Testis (tissue), 3 donors: ENCODE results near the gene WDR76. TPM values are rescaled to one million over a fixed set of nuclear protein-coding genes. Genes with fewer than 3 reads are reported as not detected.

Experiments
- DNase-seq: peaks from one replicate; pipeline ENCODE4 v3.0.0-alpha.2; 2019
- H3K27ac ChIP-seq, 2 donors: fragments of 200-600 bp; sonication (generic); one replicate each; pipeline ENCODE4 v1.5.1; 2019
- H3K27me3 ChIP-seq: fragments of 200-600 bp; sonication (generic); one replicate; pipeline ENCODE4 v1.5.1; 2019
- H3K36me3 ChIP-seq: fragments of 200-600 bp; sonication (generic); one replicate; pipeline ENCODE4 v1.5.1; 2017; ENCODE audit warnings: low read depth; ENCODE audit errors: missing control alignments
- H3K4me1 ChIP-seq: fragments of 200-600 bp; sonication (generic); one replicate; pipeline ENCODE4 v1.5.1; 2019
- H3K4me3 ChIP-seq, 2 donors: fragments of 200-600 bp; sonication (generic); one replicate each; pipeline ENCODE4 v1.5.1; 2017 to 2019
- H3K9me3 ChIP-seq: fragments of 200-600 bp; sonication (generic); one replicate; pipeline ENCODE4 v1.5.1; 2017
- POLR2A ChIP-seq: fragments of 450-650 bp; IDR thresholded peaks from one replicate; pipeline ENCODE4 v1.6.1; 2017; ENCODE audit warnings: antibody characterized with exemption, mild to moderate bottlenecking, moderate library complexity
- WGBS, 2 donors: methylation state at CpG; one replicate each; pipeline ENCODE4 v1.1.5; 2018; 5-methylcytosine and 5-hydroxymethylcytosine counted together
- intact Hi-C: fragments of 100-400 bp; cut with DNase I; formaldehyde crosslinking; loops from one replicate; pipeline ENCODE4 v1.15.1; 2023; ENCODE audit warnings: low total_unique reads
- polyA plus RNA-seq: library from polyadenylated mRNA; stranded (reverse); fragments of 350-450 nt; fragmentation: Illumina TruSeq; extraction: RNeasy Lipid Tissue Mini Kit (QIAGEN cat#74804); gene quantifications from one replicate; pipeline ENCODE4 v1.2.3, GENCODE V29; 2014; ENCODE audit warnings: low read depth, low replicate concordance; ENCODE audit not compliant: insufficient read depth
- total RNA-seq, 2 donors: library from RNA; depleted of rRNA; stranded (reverse); fragments of >200 nt; gene quantifications; one replicate each; pipeline ENCODE4 v1.2.3, GENCODE V29; 2016
- TF ChIP-seq, protein P1 (sequence below), 3 experiments: fragments of 450-650 bp in 2 of 3; fragments of 200-600 bp in 1 of 3; sonication (generic) in 1 of 3; IDR thresholded peaks; one replicate each; pipeline ENCODE4 v1.5.1; 2016 to 2019; ENCODE audit warnings: antibody characterized with exemption in 3 of 3, mild to moderate bottlenecking in 2 of 3, moderate library complexity in 1 of 3

The WDR76 gene
- total and polyA plus RNA-seq, 3 donors from 2014 or later: 7.9 to 16.9 (median 9.5) TPM

DNA sequence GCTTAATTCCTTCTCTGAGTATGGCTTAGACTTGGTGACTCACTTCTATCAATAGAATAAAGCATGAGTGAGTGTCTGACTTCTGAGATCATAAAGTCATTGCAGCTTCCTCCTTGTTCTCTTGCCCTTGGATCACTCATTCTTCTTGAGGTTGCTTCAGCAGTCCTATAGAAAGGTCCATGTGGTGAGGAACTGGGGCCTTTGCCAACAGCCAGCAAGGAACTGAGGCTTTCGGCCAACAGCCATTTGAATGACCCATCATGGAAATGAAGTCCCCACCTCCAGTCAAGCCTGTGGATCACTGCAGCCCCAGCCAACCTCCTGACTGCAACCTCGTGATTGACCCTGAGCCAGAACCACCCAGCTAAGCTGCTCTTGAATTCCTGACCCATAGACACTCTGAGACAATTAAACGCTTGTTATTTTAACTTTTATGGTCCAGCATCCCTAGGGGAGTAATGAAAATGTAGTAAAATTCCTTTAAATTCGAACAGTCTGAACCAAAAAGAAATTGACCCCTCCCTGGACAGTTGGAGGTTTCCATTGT lies 84.5 kb downstream of the WDR76 start:
- no peaks in the 10 kb centered on the region for H3K36me3 ChIP-seq
- TF ChIP-seq POLR2A: no peak
- TF ChIP-seq, protein P1, sequence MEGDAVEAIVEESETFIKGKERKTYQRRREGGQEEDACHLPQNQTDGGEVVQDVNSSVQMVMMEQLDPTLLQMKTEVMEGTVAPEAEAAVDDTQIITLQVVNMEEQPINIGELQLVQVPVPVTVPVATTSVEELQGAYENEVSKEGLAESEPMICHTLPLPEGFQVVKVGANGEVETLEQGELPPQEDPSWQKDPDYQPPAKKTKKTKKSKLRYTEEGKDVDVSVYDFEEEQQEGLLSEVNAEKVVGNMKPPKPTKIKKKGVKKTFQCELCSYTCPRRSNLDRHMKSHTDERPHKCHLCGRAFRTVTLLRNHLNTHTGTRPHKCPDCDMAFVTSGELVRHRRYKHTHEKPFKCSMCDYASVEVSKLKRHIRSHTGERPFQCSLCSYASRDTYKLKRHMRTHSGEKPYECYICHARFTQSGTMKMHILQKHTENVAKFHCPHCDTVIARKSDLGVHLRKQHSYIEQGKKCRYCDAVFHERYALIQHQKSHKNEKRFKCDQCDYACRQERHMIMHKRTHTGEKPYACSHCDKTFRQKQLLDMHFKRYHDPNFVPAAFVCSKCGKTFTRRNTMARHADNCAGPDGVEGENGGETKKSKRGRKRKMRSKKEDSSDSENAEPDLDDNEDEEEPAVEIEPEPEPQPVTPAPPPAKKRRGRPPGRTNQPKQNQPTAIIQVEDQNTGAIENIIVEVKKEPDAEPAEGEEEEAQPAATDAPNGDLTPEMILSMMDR (IDR thresholded peaks at IDR 0.05): no peak
- peak; percentile 81 for DNase-seq
- no peaks in the 10 kb centered on the region for H3K27me3 ChIP-seq
- H3K27ac ChIP-seq: peak overlapping the region in 1 of 2 donors; percentile 48
- H3K9me3 ChIP-seq: no peaks in the 10 kb centered on the region
- intact Hi-C loops: no loop called here
- peaks cover 27% of the 10 kb centered on the region for H3K4me1 ChIP-seq
- WGBS, 2 donors: 45 to 56% methylated on average over 4 of the region's 4 CpGs
- no peak overlapping the region for H3K4me3 ChIP-seq

DNA sequence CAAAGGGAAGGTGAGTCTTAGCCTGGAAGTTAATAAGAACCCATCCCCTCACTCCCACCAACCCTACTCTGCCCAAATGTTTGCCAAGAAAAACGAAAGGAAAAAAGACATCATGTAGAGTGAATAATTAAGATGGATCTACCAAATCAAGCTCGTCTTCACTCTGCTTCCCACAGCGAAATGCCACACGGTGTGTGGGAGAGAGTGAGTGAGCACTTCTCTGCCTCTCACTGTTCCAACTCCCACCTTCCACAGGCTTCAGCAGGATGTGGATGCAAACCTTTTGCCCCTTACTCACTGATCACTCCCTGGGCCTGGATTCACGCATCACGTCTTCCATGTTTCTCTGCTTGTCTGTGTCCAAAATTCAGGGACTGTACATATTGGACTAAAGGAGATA lies 85.4 kb downstream of the WDR76 start:
- WGBS, 2 donors: 72 to 85% methylated on average over 6 of the region's 6 CpGs
- Histone ChIP-seq H3K9me3 (no peaks in the 10 kb centered on the region), H3K27me3 (no peaks in the 10 kb centered on the region), H3K4me1 (peaks cover 29% of the 10 kb centered on the region), H3K36me3 (no peaks in the 10 kb centered on the region), H3K27ac (peak overlapping the region in 1 of 2 donors; percentile 48), H3K4me3 (no peak overlapping the region)
- no peak for TF ChIP-seq POLR2A
- TF ChIP-seq, protein P1 (IDR thresholded peaks at IDR 0.05): no peak
- DNase-seq: no peak
- intact Hi-C loops: no loop called here

DNA sequence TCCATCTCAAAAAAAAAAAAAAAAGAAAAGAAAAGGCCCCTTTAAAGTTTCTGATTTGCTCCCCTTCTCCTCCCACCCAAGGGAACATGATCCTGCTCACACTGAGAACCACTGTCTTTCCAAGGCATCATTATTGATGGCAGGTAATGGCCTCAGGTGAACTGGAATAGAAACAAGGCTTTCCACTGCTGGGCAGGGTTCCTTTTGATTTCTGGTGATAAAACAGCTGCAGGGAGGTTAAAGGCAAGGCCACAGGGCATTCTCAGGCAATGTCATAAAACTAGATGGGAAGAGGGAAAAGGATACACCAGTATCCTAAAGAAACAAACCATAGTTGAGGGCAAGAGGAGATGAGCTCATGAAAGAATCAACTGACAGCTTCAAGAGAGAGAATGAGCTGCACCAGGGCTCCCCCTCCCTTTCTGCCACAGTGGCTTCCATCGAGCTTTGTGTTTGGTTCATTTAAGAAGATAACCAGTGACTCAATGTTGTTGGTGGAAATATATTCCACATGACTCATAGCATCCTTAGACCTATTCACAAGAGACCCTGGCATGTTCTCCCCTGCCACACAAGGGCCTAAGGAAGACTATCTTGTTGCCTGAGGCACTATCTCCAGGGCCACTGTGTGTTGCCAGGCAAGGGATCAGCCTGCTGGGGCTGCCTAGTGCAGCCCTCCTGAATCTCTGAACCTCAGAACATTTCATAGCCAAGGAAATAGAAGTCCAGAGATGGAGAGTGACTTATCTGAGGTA lies 86.4 kb downstream of the WDR76 start:
- WGBS, 2 donors: 27 to 30% methylated on average over 1 of the region's 1 CpG
- Histone ChIP-seq H3K27me3 (no peaks in the 10 kb centered on the region), H3K4me3 (no peak overlapping the region), H3K27ac (peak overlapping the region in 1 of 2 donors; percentile 9), H3K4me1 (peaks cover 29% of the 10 kb centered on the region), H3K9me3 (no peaks in the 10 kb centered on the region), H3K36me3 (no peaks in the 10 kb centered on the region)
- DNase-seq: no peak
- intact Hi-C loops: no loop called here
- no peak for TF ChIP-seq POLR2A
- TF ChIP-seq, protein P1 (IDR thresholded peaks at IDR 0.05): no peak

DNA sequence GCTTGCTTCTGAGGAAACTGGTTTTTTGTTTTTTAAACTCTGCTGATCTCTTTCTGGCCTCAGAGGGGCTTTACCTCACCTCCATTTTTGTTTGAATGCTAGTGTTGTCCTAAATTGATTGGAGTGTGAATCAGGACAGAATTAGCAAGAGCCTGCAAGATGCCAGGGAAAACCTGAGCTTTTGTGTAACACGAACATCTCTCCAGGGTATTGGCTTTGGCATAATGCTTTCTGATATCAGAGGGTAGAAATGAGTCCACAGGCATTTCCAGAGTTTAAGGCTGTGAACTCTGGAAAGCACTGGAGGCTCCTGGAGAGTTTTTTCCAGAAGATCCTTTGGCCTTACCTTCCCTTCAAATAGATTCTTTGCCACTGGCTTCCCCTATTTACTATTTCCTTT lies 87.1 kb downstream of the WDR76 start:
- peak overlapping the region in 1 of 2 donors; percentile 9 for H3K27ac ChIP-seq
- TF ChIP-seq, protein P1 (IDR thresholded peaks at IDR 0.05): no peak
- TF ChIP-seq POLR2A: no peak
- H3K4me3 ChIP-seq: no peak overlapping the region
- WGBS, 2 donors: 59 to 68% methylated on average over 1 of the region's 1 CpG
- no peaks in the 10 kb centered on the region for H3K9me3 ChIP-seq
- no peak for DNase-seq
- no peaks in the 10 kb centered on the region for H3K27me3 ChIP-seq
- H3K4me1 ChIP-seq: peaks cover 29% of the 10 kb centered on the region
- intact Hi-C loops: no loop called here
- no peaks in the 10 kb centered on the region for H3K36me3 ChIP-seq
